Large intestine (tissue), 3 donors: ENCODE data around the gene SERGEF. TPM values are rescaled to one million over a fixed set of nuclear protein-coding genes. Genes with fewer than 3 reads are reported as not detected.
A peak's percentile ranks its signal among the peaks of the same experiment; 100 is the strongest.

Experiments used
- DNase-seq, 2 donors: peaks; one replicate each; pipeline versions ENCODE4 v3.0.0 to v3.0.0-alpha.2; 2013
- H3K27ac ChIP-seq: one replicate; pipeline ENCODE4 v1.5.1; 2013; ENCODE audit warnings: low read length
- H3K27me3 ChIP-seq: 2 replicates; pipeline ENCODE4 v1.6.1; 2013; ENCODE audit warnings: low read length; ENCODE audit not compliant: control insufficient read depth, insufficient read depth
- H3K36me3 ChIP-seq: 2 replicates; pipeline ENCODE4 v1.6.1; 2013; ENCODE audit warnings: low read length; ENCODE audit not compliant: control insufficient read depth, insufficient read depth
- H3K4me1 ChIP-seq: one replicate; pipeline ENCODE4 v1.6.1; 2013; ENCODE audit warnings: low read length; ENCODE audit not compliant: control insufficient read depth, insufficient read depth
- H3K4me3 ChIP-seq: one replicate; pipeline ENCODE4 v1.5.1; 2013; ENCODE audit warnings: low read length
- H3K9me3 ChIP-seq: one replicate; pipeline ENCODE4 v1.6.1; 2013; ENCODE audit warnings: mild to moderate bottlenecking, low read depth, low read length, moderate library complexity; ENCODE audit not compliant: control insufficient read depth
- WGBS: methylation state at CpG from one replicate; pipeline ENCODE4 v1.1.5; 2013; ENCODE audit warnings: low lambda C conversion rate; ENCODE audit not compliant: insufficient coverage; 5-methylcytosine and 5-hydroxymethylcytosine counted together
- polyA plus RNA-seq: library from polyadenylated mRNA; unstranded; fragments of 120-200 nt; gene quantifications from one replicate; pipeline ENCODE4 v1.2.1, GENCODE V29; 2013

SERGEF gene
- polyA plus RNA-seq, 1 donor: 19.7 TPM

DNA sequence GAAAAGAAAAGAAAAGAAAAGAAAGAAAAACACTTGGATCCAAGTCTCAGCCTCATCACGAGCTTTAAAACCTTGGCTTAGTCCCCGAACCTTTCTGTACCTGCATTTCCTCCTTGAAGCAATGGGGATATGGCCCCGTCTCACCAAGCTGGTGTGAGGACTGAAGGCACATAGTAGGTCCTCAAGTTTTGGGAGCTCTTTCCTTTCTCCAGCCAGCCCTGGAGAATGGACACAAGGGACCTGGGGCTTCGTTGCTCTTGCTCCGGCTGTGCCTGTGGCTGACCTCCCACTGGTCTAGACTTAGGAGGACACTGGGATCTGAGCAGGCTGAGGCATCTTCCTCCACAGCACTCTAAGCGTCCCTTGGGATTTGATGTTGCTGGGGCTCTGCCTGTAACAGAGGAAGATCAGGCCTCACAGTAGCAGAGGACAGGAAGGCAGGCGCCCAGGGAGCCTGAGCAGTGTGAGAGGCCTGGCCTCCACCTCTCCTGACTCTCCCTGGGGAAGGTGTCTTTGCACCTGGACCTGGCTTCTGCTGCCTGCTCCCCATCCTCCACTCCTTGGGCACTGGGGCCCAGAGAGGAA lies 245.5 kb downstream of the SERGEF start:
- no peak overlapping the region for H3K27ac ChIP-seq
- no peaks in the 10 kb centered on the region for H3K27me3 ChIP-seq
- 100% methylated on average over 1 of the region's 7 CpGs for WGBS
- H3K36me3 ChIP-seq: no peaks in the 10 kb centered on the region
- DNase-seq: no peak
- peaks cover 17% of the 10 kb centered on the region for H3K4me1 ChIP-seq
- H3K9me3 ChIP-seq: no peaks in the 10 kb centered on the region
- no peak overlapping the region for H3K4me3 ChIP-seq

DNA sequence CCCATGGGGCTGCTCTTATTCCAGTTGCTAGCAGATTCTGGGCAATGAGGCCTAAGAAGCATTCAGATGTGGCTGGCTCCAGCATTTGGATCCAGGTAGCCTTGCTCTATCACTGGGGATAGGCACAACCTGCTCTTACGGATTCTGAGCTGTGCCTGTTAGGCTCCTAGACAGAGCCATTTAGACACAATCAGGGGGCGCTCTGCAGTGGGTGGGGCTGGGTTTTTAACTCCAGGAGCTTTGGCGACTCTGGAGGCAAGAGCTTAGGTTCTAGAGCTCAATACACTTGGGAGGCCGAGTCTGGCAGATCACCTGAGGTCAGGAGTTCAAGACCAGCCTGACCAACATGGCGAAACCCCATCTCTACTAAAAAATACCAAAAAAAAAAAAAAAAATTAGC lies 246.3 kb downstream of the SERGEF start:
- no peaks in the 10 kb centered on the region for H3K36me3 ChIP-seq
- H3K27ac ChIP-seq: no peak overlapping the region
- DNase-seq: no peak
- WGBS: no CpG with 5 or more reads among the region's 5 CpGs
- H3K9me3 ChIP-seq: no peaks in the 10 kb centered on the region
- H3K27me3 ChIP-seq: no peaks in the 10 kb centered on the region
- H3K4me1 ChIP-seq: peaks cover 17% of the 10 kb centered on the region
- H3K4me3 ChIP-seq: no peak overlapping the region

DNA sequence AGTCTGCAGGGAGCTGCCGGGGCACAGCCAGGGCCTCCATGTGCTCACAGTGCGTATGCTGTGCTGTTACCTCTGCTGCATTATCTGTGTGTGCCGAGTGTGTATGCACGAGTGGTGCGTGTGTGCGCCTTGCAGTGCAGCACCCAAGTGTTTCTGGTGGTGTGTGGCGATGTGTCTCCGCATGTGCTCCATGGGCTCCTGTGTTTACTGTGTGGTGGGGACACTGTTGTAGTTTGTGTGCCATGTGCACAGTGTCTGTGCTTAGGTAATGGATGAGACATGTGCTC lies 246.8 kb downstream of the SERGEF start:
- Histone ChIP-seq H3K4me1 (peaks cover 12% of the 10 kb centered on the region), H3K36me3 (no peaks in the 10 kb centered on the region), H3K27ac (no peak overlapping the region), H3K9me3 (no peaks in the 10 kb centered on the region), H3K27me3 (no peaks in the 10 kb centered on the region), H3K4me3 (no peak overlapping the region)
- DNase-seq: no peak
- WGBS: no CpG with 5 or more reads among the region's 8 CpGs

DNA sequence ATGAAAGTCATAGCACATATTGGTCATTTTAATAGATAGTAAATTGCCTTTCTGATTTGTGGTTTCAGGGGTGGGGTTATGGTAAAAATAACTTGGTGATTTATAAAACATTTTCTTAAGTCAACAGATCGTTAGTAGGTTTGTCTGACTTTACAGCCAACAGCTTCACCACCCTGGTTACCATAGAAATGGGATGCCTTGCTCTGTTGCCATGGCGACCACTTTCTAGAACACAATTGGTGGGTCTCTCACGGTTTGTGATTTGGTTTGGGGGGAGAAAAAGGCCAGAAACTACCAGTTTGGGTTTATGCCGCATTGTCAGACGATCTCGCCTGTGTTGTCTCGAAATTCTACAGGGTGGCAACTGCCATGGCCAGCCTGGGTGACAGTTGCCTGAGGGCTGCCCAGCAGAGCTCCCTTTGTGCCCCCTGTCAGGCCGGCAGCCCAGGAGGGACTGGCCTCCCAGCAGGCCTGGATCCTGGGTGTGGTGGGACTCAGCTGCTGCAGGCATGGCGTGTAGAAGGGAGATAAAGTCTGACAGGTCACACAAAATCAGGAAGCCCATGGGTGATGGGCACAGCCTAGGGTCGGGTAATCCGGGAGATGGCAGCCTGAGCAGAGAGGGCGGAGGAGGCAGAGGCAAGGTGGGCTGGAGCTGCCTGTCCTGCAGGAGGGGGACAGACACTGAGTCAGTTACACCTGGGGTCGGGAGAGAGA lies 247.3 kb downstream of the SERGEF start:
- no peaks in the 10 kb centered on the region for H3K27me3 ChIP-seq
- peaks cover 8% of the 10 kb centered on the region for H3K4me1 ChIP-seq
- WGBS: no CpG with 5 or more reads among the region's 13 CpGs
- no peak for DNase-seq
- no peak overlapping the region for H3K4me3 ChIP-seq
- no peaks in the 10 kb centered on the region for H3K9me3 ChIP-seq
- no peak overlapping the region for H3K27ac ChIP-seq
- no peaks in the 10 kb centered on the region for H3K36me3 ChIP-seq

DNA sequence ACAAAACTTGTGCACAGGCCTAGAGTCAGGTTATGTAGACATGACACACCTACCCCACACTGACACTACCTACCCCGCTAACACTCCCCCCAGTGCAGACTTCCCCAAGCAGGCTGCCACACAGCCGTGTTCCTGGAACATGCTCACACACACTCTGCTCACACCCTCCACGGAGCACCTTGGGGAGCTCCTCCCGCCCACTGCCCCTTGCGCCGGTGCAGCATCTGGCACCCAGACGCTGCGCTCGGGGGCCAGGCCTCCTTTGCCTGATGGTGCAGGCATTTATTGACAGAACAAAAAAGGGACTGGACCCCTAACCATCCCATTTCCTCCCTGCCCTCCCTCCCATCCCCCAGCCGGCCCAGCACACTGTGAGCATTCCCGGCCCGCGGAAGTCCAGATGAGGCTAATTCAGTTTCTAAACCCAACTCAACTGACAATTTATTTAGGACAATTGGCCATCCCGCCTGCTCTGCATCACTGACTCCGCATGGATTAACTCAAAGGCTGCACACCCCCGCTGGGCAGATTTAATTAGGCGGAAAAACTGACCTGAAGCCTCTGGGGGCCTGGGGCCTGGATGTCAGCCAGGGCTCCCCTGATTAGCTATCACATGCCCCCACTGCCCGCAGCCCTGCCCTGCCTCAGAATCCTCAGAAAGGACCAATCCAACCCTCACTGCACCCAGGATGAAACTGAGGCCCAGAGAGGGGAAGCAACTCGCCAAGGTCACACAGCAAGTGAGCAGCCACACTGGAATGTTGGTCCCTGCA lies 248.2 kb downstream of the SERGEF start:
- Histone ChIP-seq H3K27ac (no peak overlapping the region), H3K9me3 (no peaks in the 10 kb centered on the region), H3K4me3 (no peak overlapping the region), H3K36me3 (no peaks in the 10 kb centered on the region), H3K27me3 (no peaks in the 10 kb centered on the region), H3K4me1 (no peaks in the 10 kb centered on the region)
- no CpG with 5 or more reads among the region's 19 CpGs for WGBS
- no peak for DNase-seq

DNA sequence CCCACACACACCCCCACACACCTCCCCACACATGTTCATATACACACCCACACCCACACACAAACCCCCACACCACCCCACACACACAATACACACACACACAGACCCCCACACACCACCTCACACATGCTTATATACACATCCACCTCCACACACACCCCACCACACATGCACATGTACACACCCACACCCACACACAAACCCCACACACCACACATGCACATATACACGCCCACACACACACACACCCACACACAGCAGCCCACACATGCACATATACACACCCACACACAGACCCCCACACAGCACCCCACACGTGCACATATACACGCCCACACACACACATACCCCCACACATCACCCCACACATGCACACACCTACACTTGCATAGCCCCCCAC lies 249.1 kb downstream of the SERGEF start:
- DNase-seq: no peak
- H3K36me3 ChIP-seq: no peaks in the 10 kb centered on the region
- WGBS: no CpG with 5 or more reads among the region's 3 CpGs
- H3K27ac ChIP-seq: no peak overlapping the region
- H3K4me3 ChIP-seq: no peak overlapping the region
- H3K27me3 ChIP-seq: no peaks in the 10 kb centered on the region
- H3K9me3 ChIP-seq: no peaks in the 10 kb centered on the region
- H3K4me1 ChIP-seq: no peaks in the 10 kb centered on the region

DNA sequence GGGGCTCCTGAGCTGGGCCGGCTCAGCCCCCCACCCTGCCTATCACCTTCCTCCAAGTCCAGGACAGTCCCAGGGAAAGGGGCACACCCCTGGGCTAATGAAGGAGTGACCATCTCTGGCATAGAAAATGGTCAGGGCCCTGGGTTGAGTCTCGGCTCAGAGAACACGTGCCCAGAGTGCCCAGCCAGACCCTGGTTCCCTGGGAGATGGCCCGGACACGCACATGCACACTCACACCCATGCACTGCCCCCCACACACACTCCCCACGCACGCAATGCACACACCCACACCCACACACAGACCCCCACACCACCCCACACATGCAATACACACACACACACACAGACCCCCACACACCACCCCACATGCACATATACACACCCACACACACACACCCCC lies 249.6 kb downstream of the SERGEF start:
- no peak overlapping the region for H3K27ac ChIP-seq
- no peak overlapping the region for H3K4me3 ChIP-seq
- no peaks in the 10 kb centered on the region for H3K4me1 ChIP-seq
- no peaks in the 10 kb centered on the region for H3K36me3 ChIP-seq
- no peaks in the 10 kb centered on the region for H3K27me3 ChIP-seq
- H3K9me3 ChIP-seq: no peaks in the 10 kb centered on the region
- no CpG with 5 or more reads among the region's 7 CpGs for WGBS
- DNase-seq: no peak

DNA sequence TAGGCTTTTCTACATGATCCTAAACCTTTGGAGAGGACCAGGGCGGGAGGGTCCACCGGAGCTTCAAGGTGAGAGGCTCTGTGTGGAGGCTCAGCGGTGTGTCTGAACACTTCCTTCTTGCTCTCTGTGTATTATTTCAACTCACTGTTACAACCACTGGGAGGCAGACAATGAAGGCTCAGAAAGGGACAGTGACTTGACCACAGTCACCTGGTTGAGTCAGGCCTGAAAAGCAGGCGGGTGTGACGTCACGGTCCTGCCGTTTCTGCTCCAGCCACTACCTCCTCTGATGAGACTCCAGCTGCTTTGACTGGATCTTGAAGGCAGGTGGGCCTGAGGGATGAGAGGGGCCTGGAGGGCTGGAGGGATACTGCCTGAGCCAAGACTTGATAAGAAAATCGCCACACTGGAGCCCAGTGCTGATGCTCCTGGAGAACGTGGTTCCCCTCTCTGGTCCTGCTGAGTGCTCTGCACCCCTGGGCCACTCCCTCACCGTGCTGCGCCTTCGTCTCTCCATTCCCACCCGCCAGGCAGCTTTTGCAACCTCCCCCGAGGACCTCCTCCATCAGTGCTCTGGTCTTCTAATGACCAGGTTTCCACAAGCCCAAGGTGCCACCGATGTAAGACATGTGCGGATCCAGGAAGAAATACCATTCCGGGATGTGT lies 250.4 kb downstream of the SERGEF start:
- no CpG with 5 or more reads among the region's 17 CpGs for WGBS
- H3K36me3 ChIP-seq: no peaks in the 10 kb centered on the region
- no peak overlapping the region for H3K4me3 ChIP-seq
- no peaks in the 10 kb centered on the region for H3K27me3 ChIP-seq
- H3K9me3 ChIP-seq: no peaks in the 10 kb centered on the region
- H3K4me1 ChIP-seq: no peaks in the 10 kb centered on the region
- no peak for DNase-seq
- no peak overlapping the region for H3K27ac ChIP-seq

DNA sequence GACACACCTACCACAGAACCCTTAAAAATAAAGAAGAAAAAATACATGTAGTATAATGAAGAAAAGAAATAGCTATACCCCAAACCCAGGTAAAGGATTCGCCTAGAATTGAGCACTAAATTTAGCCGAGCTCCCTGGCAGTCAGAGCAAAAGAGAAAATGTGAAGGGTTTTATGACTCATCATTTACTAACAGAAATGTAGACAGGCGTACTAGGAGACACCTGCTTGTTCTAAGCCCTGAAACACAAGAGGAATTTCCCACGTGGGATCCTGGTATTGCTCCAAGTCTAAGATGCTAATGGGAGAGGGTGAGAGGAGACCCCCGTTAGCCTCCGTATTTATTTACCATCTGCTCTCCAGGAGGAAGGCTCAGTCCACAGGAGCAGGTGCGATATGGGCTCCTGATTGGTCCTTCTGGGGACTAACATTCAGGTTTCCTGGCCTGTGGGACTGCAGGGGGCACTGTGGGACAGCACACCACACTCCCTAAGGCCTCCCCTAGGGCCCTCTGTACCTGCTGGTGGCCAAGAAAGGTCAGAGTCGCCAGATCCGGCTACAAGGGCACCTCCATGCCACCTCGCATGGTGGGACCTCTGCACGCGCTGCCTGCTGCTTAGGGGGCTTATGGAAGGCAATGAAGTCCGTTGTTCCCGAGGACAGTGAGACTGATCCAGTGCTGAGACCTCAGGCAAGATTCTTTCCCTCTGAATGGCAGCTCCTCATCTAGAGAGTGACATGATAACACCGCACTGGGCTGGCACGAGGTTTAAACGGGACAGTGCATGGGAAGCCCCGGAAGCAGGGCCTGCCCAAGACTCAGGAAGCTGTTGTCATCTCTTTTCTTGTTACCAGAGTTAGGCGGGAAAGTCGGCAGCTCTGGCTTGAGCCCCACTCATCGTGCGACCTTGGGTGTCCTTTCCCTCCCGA lies 252.5 kb downstream of the SERGEF start:
- WGBS: 72% methylated on average over 2 of the region's 23 CpGs
- no peaks in the 10 kb centered on the region for H3K27me3 ChIP-seq
- H3K4me3 ChIP-seq: no peak overlapping the region
- DNase-seq: peak; percentile 41 to 58
- H3K27ac ChIP-seq: no peak overlapping the region
- H3K9me3 ChIP-seq: no peaks in the 10 kb centered on the region
- H3K4me1 ChIP-seq: no peaks in the 10 kb centered on the region
- H3K36me3 ChIP-seq: no peaks in the 10 kb centered on the region

DNA sequence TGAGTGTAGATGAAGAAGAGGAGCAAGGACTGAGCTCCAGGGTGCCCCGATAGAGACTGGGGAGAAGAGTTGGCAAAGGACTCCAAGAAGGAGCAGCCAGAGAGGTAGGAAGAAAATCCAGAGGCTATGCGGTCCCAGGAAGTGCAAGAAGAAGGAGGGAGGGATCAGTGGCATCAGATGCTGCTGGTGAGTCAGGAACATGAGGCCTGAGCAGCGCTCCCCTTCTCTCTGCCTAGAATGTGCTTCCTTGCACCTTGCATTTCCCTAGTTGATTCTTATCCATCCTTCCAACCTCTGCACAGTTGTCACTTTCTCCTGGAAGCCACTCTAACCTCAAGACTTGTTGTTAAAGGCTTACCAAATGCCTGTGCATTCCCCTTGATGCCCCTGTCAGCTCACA lies 257.0 kb downstream of the SERGEF start:
- WGBS: 100% methylated on average over 1 of the region's 3 CpGs
- DNase-seq: no peak
- Histone ChIP-seq H3K27ac (no peak overlapping the region), H3K4me1 (no peaks in the 10 kb centered on the region), H3K4me3 (no peak overlapping the region), H3K9me3 (no peaks in the 10 kb centered on the region), H3K36me3 (no peaks in the 10 kb centered on the region), H3K27me3 (peaks cover 4% of the 10 kb centered on the region)
